Measurements from ENCODE around the gene TMEM14B.

- TF ChIP-seq CTCF (IDR thresholded peaks at IDR 0.05) (peak in 2 of 5 experiments; percentile 16 to 51), EP300 (IDR thresholded peaks at IDR 0.05) (peak; percentile 93), POLR2A (IDR thresholded peaks at IDR 0.05) (peak; percentile 36 to 76)
These were observed 24.6 kb upstream of the TMEM14B start, which contains the start of gene TMEM14C for GRCh38 chr6:10722820-10723566.

All from tibial nerve (tissue), 4 donors.